Raji (cell line): Measurements from ENCODE around the gene SP6.

Source experiments
- POLR2A ChIP-seq: IDR thresholded peaks from 2 replicates; pipeline ENCODE4 v1.6.1; 2011; ENCODE audit warnings: low read depth, low read length, control low read depth; ENCODE audit not compliant: insufficient read depth

The SP6 gene

DNA sequence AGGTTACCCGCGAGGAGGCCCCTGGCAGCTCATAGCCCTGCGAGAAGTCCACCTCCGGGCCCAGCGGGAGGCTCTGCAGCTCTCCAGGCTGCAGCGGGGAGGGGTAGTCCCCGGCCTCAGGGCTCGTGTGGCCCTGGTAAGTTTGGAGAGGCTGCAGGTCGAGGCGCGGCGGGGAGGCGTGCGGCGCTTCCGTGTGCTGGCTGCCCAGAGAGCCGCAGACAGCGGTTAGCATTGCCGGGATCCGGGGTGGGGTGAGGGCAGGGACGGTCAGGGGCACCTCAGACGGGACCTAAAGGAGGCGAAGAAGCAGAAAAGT lies 2.8 kb downstream of the SP6 start:
- TF ChIP-seq POLR2A: no peak

DNA sequence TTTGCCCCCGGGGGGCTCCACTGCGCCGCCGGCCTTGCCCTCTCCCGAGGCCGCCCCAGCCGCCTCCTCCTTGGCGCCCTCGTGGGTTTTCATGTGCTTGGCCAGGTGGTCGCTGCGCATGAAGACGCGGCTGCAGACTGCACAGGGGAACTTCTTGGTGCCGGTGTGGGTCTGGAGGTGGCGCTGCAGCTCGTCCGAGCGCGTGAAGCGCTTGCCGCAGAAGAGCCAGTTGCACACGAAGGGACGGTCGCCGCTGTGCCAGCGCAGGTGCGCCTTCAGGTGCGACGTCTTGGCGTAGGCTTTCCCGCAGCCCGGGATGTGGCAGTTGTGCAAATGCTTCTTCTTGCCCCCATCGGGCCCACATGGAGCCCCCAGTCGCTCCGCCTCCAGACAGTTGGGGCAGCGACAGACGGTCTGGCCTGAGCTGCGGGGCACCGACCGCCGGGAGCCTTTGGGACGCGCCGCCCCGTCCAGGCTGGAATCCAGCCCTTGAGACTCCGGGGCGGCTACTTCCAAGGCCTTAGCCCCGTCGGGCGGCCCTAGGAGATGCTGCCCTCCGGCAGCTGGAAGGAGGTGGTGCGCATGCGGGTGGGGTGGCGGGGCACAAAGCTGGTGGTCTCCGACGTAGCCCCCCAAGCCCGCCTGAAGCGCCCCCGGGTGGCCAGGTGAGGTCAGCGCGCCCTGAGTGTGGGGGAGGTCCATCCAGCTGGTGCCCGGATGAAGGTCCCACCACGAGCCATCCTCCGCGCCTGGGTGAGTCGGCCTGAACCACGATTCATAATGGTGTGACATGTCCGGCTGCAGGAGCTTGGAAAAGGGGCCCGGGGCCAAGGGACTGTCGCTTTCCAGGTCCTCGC lies 3.4 kb downstream of the SP6 start:
- TF ChIP-seq POLR2A: no peak

DNA sequence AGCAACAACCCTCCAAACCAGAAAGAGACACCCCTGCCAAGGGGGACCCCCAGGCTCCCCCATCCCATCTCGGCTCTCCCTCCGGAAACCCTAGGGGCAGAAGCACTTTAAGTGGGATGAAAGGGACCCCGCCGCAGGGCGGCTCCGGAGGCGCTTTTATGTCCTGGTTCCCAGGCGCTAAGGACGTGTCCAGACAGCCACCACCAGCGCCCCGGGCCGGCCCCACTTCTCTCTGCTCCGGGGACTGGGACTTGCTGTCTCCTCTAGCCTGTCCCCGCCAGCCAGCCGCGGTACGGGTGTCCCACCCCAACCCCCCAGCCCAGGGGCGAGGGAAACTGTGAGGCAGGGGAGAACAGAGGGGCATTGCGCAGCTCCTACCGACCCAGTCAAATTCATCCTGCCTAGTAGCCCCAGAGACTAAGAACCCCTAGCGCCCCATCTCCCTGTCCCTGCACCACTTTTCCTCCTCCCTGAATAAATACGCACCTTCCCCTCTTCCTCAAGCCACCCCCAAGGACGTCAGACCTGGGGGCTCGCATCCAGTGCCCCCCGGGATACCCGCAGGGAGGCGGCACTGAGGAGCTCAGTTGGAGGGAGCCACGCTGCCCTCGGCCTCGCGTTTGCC lies 4.1 kb downstream of the SP6 start:
- no peak for TF ChIP-seq POLR2A

DNA sequence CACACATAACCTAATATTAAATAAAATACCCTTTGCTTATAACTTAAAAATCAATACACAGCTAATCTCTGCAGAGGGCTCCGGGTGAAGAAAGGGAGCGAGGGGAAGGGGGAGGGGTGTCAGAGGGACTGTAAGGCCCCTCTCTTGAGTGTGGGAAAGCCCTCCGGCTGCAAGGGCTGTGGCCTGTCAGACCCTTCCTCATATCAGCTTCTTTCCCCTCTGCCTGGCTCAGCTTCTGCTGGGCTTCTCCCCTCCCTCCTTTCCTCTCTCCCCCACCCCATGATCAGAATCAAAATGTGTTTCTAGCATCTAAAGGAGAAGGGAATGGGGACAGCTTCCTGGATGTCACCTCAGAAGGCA lies 5.3 kb downstream of the SP6 start:
- TF ChIP-seq POLR2A: no peak

DNA sequence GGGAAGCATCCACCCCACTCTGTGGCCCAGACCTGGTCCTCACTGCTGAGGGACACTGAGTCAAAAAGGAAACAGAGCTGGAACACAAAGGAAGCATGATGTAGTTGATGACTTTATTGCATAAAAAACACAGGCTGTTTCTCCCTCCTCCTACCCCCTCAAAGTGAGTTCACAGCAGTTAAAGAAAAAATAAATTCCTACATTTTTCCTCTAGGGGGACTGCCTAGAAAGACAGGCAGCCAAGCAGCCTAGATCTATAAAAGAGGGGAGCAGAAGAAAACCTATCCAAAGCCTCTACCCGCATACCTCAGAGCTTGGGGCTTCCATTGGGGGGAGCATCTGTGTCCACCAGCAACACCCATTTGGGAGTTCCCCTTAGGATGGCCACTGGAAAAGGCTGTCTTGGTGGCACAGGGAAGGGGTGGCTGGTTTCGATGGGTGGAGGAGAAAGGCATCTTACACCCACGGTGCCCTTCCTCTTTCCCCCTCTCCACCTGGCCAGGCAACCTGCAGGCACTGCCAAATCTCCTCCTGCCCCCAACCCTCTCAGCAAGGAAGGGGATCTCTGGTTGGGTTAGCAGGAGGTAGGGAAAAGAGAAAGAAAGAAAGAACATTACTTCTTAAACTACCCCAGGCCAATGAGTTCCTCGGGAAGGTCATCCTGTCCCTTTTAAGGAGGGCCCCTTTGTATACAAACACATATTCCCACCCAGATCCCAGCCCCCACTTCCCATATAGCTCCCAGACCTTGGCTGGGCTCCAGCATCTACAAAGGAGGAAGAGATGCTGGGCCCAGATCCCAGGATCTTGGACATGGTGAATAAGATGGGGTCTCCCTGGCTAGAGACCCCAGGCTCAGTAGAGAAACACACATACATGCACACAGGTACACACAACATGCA lies 5.9 kb downstream of the SP6 start:
- TF ChIP-seq POLR2A: no peak

DNA sequence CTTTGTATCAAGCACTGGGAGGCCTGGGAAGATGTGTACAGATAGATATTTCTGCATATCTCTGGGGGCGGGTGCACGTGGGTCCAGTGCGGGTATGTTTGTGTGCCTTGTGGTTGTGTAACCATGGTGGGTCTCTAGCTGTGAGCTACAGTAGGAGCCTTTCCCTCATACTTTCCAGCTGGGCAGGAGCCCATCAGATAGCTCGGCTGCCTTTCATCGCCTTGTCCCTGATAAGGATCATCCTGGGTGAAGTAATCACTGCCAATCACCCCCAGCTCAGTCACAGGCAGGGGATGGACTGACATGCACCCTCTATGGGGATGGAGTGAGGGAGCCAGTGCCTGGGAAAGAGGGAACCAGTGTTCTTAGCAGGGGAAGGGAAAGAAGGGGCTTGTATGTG lies 6.7 kb downstream of the SP6 start:
- TF ChIP-seq POLR2A: no peak

DNA sequence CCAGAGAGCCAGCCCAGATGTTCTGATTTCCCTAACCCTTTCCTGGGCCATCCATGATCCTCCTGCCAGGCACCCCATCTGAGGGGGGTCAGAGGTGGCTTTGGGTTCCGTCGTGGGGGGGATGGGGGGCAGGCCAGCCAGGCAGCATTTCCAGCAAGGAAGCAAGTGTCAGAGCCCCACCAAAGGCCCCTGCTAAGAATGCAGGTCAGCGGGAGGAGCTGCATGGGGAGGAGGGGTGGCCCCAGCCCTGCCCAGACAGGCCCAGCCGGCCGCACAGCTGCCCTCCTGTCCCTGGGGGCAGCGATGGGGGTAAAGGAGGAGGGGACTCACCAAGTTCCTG lies 7.6 kb downstream of the SP6 start:
- no peak for TF ChIP-seq POLR2A

DNA sequence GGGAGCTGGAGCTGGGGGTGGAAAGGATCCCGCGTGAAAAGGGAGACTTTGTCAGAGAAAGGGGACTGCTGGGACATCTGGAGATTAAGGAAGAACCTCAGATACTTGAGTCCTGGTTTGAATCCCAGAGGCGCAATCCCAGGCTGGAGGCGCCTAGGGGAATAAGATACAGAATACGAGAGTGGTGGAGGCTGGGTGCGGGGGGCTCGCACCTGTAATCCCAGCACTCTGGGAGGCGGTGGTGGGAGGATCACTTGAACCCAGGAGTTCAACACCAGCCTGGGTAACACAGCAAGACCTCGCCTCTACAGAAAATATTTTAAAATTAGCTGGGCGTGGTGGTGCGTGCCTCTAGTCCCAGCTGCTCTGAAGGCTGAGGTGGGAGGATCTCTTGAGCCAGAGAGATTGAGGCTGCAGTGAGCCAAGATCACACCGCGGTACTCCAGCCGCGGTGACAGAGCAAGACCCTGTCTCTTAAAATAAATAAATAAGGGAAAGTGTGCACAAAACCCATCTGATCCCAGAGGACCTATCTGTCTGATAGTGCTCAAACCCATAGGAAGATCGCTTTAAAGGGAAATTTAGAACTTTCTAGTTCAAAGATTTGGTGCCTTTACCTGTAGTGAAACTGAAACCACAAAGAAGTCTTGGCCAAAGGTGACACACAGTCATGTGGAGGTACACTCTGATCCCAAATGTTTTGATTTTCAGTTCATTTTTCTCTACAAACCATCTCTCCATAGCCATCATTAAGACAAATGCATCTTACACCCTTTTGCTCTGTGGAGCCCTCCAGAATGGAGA lies 9.3 kb downstream of the SP6 start:
- TF ChIP-seq POLR2A: no peak

DNA sequence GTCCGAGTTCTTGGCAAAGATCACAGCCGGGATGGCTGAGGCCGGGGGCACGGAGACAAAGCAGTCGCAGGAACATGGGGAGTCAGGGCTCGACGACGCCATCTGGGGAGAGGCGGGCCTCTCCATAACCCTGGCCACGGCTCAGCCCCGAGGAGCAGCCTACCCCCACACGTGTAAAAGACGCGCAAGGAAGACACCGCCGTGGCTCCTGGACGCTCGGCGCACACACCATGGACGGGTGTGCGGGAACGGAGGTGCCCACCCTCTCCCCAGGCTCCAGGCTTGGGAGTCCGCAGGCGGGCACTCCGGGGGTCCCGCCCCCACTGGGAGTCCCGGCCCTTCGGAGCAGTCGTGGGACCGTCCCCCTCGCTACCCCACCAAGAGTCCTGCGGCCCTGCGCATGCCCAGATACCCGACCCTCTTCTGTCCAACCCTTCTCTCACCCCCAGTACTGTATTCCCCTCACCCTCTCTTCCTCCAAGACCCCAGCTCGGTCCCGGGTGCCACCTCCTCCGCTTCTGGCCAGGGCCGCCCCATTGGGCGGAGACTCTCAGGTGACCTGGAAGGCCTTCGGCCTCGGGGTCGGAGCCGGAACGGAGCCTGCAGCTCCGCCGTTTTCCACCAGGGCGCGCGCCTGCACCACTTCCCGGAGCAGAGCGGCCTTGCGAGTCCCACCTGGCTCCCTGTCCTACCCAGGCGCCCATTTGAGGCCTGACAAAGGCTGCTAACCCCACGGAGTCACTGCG lies 10.0 kb downstream of the SP6 start, which contains the start of gene SCRN2:
TSS of gene SCRN2 (minus strand) at position 532 of the 746 bp plus-strand sequence. CDS start at position 102, 430 bp downstream.
- peak; percentile 57; the same call in 1 of the 2 replicates for TF ChIP-seq POLR2A

DNA sequence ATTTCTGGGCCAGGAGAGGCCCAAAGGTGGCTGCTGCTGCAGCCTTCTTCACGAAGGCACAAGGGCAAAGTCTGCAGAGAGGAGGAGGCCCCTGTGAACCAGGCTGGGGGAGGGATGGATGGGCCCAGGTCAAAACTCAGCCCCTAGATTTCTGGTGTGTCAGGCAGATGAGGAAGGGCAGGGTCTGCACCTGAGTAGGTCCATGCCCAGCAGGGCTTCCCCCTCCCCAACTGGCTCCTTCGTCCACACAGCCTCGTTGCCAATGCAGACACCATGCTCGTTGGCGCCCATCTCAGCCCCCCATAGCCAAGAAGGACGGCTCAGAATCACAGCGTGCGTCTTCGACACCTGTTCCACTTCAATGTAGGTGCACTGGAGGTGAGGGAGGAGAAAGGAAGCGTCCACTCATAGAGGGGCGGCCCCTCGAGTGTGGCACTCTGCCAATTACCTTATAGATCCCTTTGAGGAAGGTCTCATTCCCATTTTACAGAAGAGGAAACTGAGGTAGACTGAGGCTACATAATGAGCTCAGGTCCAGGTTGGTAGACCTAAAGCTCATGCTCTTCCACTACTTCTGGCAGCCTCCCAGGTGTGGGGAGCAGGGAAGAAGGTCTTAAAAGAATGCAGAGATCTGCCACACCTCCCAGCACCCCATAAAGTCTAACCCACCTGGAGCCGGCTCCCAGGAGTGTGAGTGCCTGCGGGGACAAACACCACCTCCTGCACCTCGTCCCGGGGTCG lies 10.8 kb downstream of the SP6 start:
- TF ChIP-seq POLR2A: no peak

DNA sequence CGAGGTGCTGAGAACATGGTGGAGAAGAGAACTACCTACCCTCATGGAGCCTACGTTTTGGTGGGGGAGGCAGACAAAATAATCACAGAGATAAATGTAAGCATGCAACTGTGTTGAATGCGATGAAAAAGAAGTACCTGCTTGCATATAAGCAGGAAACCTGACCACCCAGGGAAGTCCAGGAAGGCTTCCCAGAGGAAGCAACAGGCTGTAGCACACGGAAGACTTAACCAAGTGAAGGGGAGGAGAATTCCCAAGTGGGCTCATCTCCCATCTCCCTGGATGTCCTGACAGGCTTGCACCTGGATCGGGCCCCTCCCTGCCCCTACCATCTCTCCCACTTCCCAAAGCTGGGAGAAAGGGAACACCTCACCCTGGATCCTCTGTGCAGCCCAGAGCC lies 11.9 kb downstream of the SP6 start:
- TF ChIP-seq POLR2A: no peak

DNA sequence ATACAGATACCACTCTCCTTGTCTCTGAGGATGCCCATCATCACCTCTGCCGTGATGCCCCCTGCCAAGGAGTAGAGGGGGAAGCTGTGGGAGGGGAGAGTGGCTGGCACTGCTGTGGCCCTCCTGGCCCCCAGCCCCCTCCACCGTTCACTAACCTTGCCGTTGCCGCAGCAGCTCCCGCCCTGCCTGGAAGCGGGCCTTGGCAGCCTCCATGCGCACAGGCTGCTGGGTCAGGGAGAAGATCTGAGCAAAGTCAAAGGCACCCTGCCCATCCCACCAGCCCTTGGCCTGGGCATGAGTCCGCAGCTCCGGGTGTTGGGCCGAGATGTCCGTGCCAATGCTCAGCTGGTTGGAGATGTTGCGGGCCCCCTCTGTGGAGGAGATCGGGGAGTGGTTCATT lies 12.3 kb downstream of the SP6 start:
- no peak for TF ChIP-seq POLR2A

DNA sequence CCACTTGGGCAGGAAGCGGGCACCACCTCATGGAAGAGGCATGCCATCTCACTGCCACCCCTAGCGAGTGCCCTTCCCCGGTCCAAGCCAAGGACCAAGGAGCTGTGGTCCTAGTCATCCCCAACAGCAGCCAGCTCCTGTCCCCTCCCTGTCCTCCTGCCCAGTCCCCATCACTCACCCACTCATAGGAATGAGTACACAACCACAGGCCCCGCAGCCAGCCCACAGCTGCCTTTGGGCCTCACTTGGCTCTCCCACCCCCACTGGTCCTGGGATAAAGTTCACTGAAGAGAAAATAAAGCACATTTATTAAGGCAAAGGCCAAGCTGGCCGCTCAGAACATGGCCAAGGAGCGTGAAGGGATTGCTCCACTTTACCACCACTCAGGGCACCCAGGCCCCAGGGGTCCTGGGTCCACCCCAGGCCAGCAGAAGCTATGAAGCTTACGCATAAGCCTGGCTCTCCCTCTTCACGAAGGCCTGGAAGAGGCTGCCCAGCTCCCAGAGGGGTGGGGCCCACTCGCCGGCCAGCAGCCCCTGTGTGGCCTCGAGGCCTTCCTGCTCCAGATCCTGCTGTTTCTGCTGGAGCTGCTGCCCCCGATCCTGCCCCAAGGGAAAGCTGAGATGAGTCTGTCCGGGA lies 13.4 kb downstream of the SP6 start:
- TF ChIP-seq POLR2A: no peak
